Breast epithelium (tissue), 3 donors: ENCODE data around the gene ADAMTSL3.

Experiments used
- POLR2A ChIP-seq: fragments of 450-650 bp; IDR thresholded peaks from one replicate; pipeline ENCODE4 v1.6.1; 2016; ENCODE audit warnings: antibody characterized with exemption, mild to moderate bottlenecking, moderate library complexity
- POLR2AphosphoS5 ChIP-seq, 3 donors: sonication (generic); formaldehyde crosslinking; IDR thresholded peaks; one replicate each; pipeline ENCODE4 v1.6.1; 2017; ENCODE audit warnings: antibody characterized with exemption in 3 of 3
- TF ChIP-seq, protein P1 (sequence below), 3 donors: fragments of 450-650 bp; IDR thresholded peaks; one replicate each; pipeline ENCODE4 v1.5.1; 2016 to 2017; ENCODE audit warnings: antibody characterized with exemption in 3 of 3, mild to moderate bottlenecking in 3 of 3, moderate library complexity in 3 of 3

DNA sequence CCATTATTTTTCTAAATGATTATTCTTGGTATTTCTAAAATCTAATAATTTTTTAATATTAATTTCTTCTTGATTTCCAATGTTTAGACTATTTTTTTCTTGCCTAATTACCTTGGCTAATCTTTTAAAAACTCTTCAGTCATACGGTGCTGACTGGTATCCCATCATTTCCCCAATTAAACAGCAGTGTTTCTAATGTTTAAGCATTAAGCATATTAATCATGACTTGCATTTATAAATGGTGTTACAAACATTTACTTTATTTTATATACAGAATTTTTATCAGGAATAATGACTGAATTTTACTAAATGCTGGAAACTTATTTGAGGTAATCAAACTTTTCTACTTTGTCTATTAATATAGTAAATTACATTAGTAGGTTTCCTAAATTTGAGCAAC is 199.3 kb downstream of the ADAMTSL3 start:
- TF ChIP-seq, protein P1, sequence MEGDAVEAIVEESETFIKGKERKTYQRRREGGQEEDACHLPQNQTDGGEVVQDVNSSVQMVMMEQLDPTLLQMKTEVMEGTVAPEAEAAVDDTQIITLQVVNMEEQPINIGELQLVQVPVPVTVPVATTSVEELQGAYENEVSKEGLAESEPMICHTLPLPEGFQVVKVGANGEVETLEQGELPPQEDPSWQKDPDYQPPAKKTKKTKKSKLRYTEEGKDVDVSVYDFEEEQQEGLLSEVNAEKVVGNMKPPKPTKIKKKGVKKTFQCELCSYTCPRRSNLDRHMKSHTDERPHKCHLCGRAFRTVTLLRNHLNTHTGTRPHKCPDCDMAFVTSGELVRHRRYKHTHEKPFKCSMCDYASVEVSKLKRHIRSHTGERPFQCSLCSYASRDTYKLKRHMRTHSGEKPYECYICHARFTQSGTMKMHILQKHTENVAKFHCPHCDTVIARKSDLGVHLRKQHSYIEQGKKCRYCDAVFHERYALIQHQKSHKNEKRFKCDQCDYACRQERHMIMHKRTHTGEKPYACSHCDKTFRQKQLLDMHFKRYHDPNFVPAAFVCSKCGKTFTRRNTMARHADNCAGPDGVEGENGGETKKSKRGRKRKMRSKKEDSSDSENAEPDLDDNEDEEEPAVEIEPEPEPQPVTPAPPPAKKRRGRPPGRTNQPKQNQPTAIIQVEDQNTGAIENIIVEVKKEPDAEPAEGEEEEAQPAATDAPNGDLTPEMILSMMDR (IDR thresholded peaks at IDR 0.05) = no peak
- TF ChIP-seq POLR2A (no peak), POLR2AphosphoS5 (IDR thresholded peaks at IDR 0.05) (no peak)
